K562 (cell line): ENCODE measurements around the gene SIRPA. TPM values are rescaled to one million over a fixed set of nuclear protein-coding genes. Genes with fewer than 3 reads are reported as not detected.

Experiments
- ATAC-seq: fragments of 200-7000 bp; cut with Tn5 transposase; 3 replicates; pipeline ENCODE4 v1.9.1; 2020; ENCODE audit warnings: moderate library complexity
- BruUV-seq: library from RNA; stranded (reverse); fragments of 400-500 nt; replicated peaks from 2 replicates; lab custom pipeline; 2021; lab: Mats Ljungman, UMichigan
- CTCF ChIA-PET: fragments of 300-600 bp; formaldehyde crosslinking; extraction: SDS; loops from one replicate; lab custom pipeline; 2021; ENCODE audit warnings: low intra/inter-chr PET ratio; lab: Yijun Ruan, JAX
- POLR2A ChIA-PET: fragments of 300-600, 350-650 bp; sonication (Branson Sonifier 250); formaldehyde crosslinking; extraction: SDS; loops from one replicate; lab custom pipeline; 2021; ENCODE audit warnings: antibody characterized with exemption, inconsistent platforms; lab: Yijun Ruan, JAX
- DNase-seq, 4 experiments: peaks; one replicate each; pipeline versions ENCODE4 v3.0.0 to v3.0.0-alpha.2; 2011 to 2018; ENCODE audit warnings: low spot score in 3 of 4, mixed read lengths in 3 of 4; ENCODE audit errors: extremely low read depth in 1 of 4
- FAIRE-seq: peaks from 2 replicates; lab custom pipeline; 2011; peaks lifted over from hg19 to GRCh38; lab: Jason Lieb, UNC
- H2AFZ ChIP-seq: 2 replicates; pipeline ENCODE4 v1.6.0; 2011; ENCODE audit warnings: low read depth, low read length, control low read depth, inconsistent platforms
- H3K27ac ChIP-seq: fragments of 200-600 bp; 3 replicates; pipeline ENCODE4 v1.8.0; 2011; ENCODE audit warnings: low read depth, mild to moderate bottlenecking, control low read depth, inconsistent platforms, low read length, moderate library complexity, mixed read lengths; ENCODE audit errors: extremely low read depth
- H3K27me3 ChIP-seq, 2 experiments: fragments of 300-600 bp in 1 of 2; 2 replicates in 1 of 2; 3 replicates in 1 of 2; pipeline versions ENCODE4 v1.6.0 to v1.8.0; 2011; ENCODE audit warnings: inconsistent platforms in 2 of 2, low read length in 2 of 2, mild to moderate bottlenecking in 1 of 2, mixed read lengths in 1 of 2, moderate library complexity in 1 of 2; ENCODE audit not compliant: control insufficient read depth in 2 of 2, insufficient read depth in 2 of 2
- H3K36me3 ChIP-seq: fragments of 300-600 bp; 3 replicates; pipeline ENCODE4 v1.8.0; 2011; ENCODE audit warnings: mild to moderate bottlenecking, low read length, inconsistent platforms; ENCODE audit not compliant: control insufficient read depth, insufficient read depth
- H3K4me1 ChIP-seq, 2 experiments: fragments of 200-600 bp in 1 of 2; replicated peaks in 1 of 2; 2 replicates in 1 of 2; 3 replicates in 1 of 2; pipeline versions ENCODE4 v1.5.1 to v1.8.0; 2011; ENCODE audit warnings: inconsistent platforms in 2 of 2, low read length in 2 of 2, mild to moderate bottlenecking in 1 of 2, mixed read lengths in 1 of 2, moderate library complexity in 1 of 2; ENCODE audit not compliant: control insufficient read depth in 2 of 2, insufficient read depth in 2 of 2
- H3K4me2 ChIP-seq: 2 replicates; pipeline ENCODE4 v1.6.1; 2011; ENCODE audit warnings: low read length, control low read depth, inconsistent platforms, mixed read lengths; ENCODE audit not compliant: insufficient read depth
- H3K4me3 ChIP-seq: fragments of 200-600 bp; sonication (generic), shearing (Covaris generic); 2 replicates; pipeline ENCODE4 v1.5.1; 2016; ENCODE audit warnings: control low read depth, inconsistent platforms
- H3K79me2 ChIP-seq: fragments of 200-600 bp; 3 replicates; pipeline ENCODE4 v1.8.0; 2011; ENCODE audit warnings: low read length, inconsistent platforms; ENCODE audit not compliant: control insufficient read depth, insufficient read depth
- H3K9ac ChIP-seq, 2 experiments: 2 replicates each; pipeline versions ENCODE4 v1.6.0 to v1.6.1; 2011; ENCODE audit warnings: low read depth in 2 of 2, low read length in 2 of 2, control low read depth in 1 of 2, inconsistent platforms in 1 of 2, mild to moderate bottlenecking in 1 of 2, mixed read lengths in 1 of 2; ENCODE audit not compliant: insufficient read depth in 1 of 2
- H3K9me1 ChIP-seq: one replicate; pipeline ENCODE4 v1.6.0; 2011; ENCODE audit warnings: inconsistent platforms, mild to moderate bottlenecking, low read length, moderate library complexity; ENCODE audit not compliant: control insufficient read depth, insufficient read depth
- H3K9me3 ChIP-seq: replicated peaks from 2 replicates; pipeline ENCODE4 v1.5.1; 2011; ENCODE audit warnings: low read depth, low read length, inconsistent platforms; ENCODE audit not compliant: control insufficient read depth, insufficient read depth
- H4K20me1 ChIP-seq: replicated peaks from 2 replicates; pipeline ENCODE4 v1.6.1; 2011; ENCODE audit warnings: low read length, inconsistent platforms, mixed read lengths; ENCODE audit not compliant: control insufficient read depth, insufficient read depth
- GATAD2A ChIP-seq: fragments of 450-650 bp; IDR thresholded peaks from 2 replicates; pipeline ENCODE4 v1.6.1; 2017
- MTA1 ChIP-seq: fragments of 450-650 bp; IDR thresholded peaks from 2 replicates; pipeline ENCODE4 v1.6.1; 2017; ENCODE audit warnings: borderline replicate concordance
- RFX5 ChIP-seq: IDR thresholded peaks from 2 replicates; pipeline ENCODE4 v1.6.1; 2011; ENCODE audit warnings: low read depth, mild to moderate bottlenecking, improper control_type of control experiment, low read length
- ZFP1 ChIP-seq: fragments of 450-650 bp; formaldehyde crosslinking; IDR thresholded peaks from 2 replicates; pipeline ENCODE4 v1.4.0; 2020; ENCODE audit warnings: mild to moderate bottlenecking, mixed read lengths
- ZNF551 ChIP-seq: fragments of 250-450 bp; sonication (Bioruptor Pico); IDR thresholded peaks from 2 replicates; pipeline ENCODE4 v1.5.0; 2021; ENCODE audit warnings: mild to moderate bottlenecking, moderate library complexity
- ZNF766 ChIP-seq: fragments of 200-800 bp; sonication (Bioruptor generic); conservative IDR thresholded peaks from 2 replicates; pipeline ENCODE4 v1.6.1; 2016; ENCODE audit warnings: missing genetic modification characterization, missing compliant biosample characterization
- WGBS: fragments of 100-300 bp; shearing (Covaris generic); methylation state at CpG from one replicate; pipeline ENCODE4 v1.1.6; 2016; ENCODE audit warnings: low coverage, mixed read lengths; ENCODE audit not compliant: insufficient coverage; ENCODE audit errors: missing lambda C conversion rate; 5-methylcytosine and 5-hydroxymethylcytosine counted together
- in situ Hi-C: fragments of 300-500 bp; cut with MboI; formaldehyde crosslinking; loops from 4 replicates; pipeline ENCODE4 v1.15.0; 2018; ENCODE audit warnings: inconsistent platforms, mixed read lengths
- intact Hi-C: fragments of 100-400 bp; cut with micrococcal nuclease; formaldehyde crosslinking; loops from 2 replicates; pipeline ENCODE4 v1.14.2; 2022
- polyA plus RNA-seq, 8 experiments: library from polyadenylated mRNA; depleted of rRNA in 4 of 8; stranded (reverse) in 5 of 8; unstranded in 3 of 8; fragments of >200 nt; fragmentation: Nextera tagmentation in 2 of 8; fragmentation: Illumina TruSeq in 1 of 8; extraction: Ambion mirVana in 2 of 8; extraction: Trizol in 1 of 8; gene quantifications; 2 replicates each; pipeline versions ENCODE4 v1.2.1 to v1.2.3, GENCODE V29; 2011 to 2014; ENCODE audit warnings: inconsistent platforms in 1 of 8, missing spikeins in 1 of 8
- total RNA-seq, 7 experiments: library from RNA; depleted of rRNA in 6 of 7; stranded (reverse); fragments of >200 nt in 6 of 7; fragmentation: Illumina TruSeq in 2 of 7; extraction: Trizol in 2 of 7; gene quantifications; 2 replicates each; pipeline versions ENCODE4 v1.2.1 to v1.2.3, GENCODE V29; 2011 to 2021; ENCODE audit warnings: low replicate concordance in 1 of 7
- TF ChIP-seq, protein P1 (sequence below): conservative IDR thresholded peaks from 2 replicates; pipeline ENCODE4 v1.6.1; 2011; ENCODE audit warnings: low read depth, mild to moderate bottlenecking, low read length; ENCODE audit not compliant: control insufficient read depth
- TF ChIP-seq, protein P2 (sequence below): fragments of 250-450 bp; sonication (Bioruptor Pico); IDR thresholded peaks from 2 replicates; pipeline ENCODE4 v1.5.0; 2021; ENCODE audit warnings: mild to moderate bottlenecking, borderline replicate concordance
- TF ChIP-seq, protein P3 (sequence below): fragments of 150-350 bp; IDR thresholded peaks from 2 replicates; pipeline ENCODE4 v1.6.1; 2014; ENCODE audit warnings: low read depth, mild to moderate bottlenecking, low read length, borderline replicate concordance

The SIRPA gene
- total and polyA plus RNA-seq, 9 of the 15 experiments (the other 6 are each of a cell fraction or from before 2014, with no cell fraction given) = 0.01 to 0.40 (median 0.11) TPM; not detected in 2

DNA sequence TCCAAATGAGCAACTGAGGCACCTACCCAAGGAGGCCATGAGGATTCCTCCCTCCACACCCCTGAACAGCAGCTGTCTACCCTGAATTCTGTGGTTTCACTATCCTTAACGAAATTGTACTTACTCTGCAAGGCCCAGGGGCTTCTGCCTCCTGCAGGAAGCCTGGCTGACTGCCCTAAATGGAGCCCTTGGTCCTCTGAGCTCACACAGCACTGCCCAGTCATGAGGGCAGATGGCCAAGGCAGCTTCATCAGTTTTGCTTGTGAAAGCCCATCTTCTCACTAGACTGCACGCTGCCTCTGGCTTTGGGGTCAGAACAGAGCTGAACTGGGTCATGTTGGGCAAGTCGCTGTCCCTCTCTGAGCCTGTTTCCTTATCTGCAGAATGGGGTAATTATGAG, 26.4 kb upstream of the SIRPA start:
- BruUV-seq = no TSS peak
- no peaks in the 10 kb centered on the region for H3K9me1 ChIP-seq
- 0% methylated on average over 3 of the region's 3 CpGs for WGBS
- ChIA-PET CTCF (no interaction called here), POLR2A (interaction anchor here (0.6 kb wide), 1 partner anchor 391 kb away, joined by 3 read pairs; no protein-coding TSS in a partner anchor)
- intact Hi-C loops (no loop called here), in situ Hi-C loops (no loop called here)
- H3K79me2 ChIP-seq = no peaks in the 10 kb centered on the region
- no peaks in the 10 kb centered on the region for H4K20me1 ChIP-seq
- H3K9me3 ChIP-seq = no peaks in the 10 kb centered on the region
- H2AFZ ChIP-seq = no peak overlapping the region
- no peak for ATAC-seq
- H3K27ac ChIP-seq = no peak overlapping the region
- no peak for FAIRE-seq
- no peak overlapping the region for H3K4me2 ChIP-seq
- no peak overlapping the region for H3K4me3 ChIP-seq
- TF ChIP-seq, protein P1, sequence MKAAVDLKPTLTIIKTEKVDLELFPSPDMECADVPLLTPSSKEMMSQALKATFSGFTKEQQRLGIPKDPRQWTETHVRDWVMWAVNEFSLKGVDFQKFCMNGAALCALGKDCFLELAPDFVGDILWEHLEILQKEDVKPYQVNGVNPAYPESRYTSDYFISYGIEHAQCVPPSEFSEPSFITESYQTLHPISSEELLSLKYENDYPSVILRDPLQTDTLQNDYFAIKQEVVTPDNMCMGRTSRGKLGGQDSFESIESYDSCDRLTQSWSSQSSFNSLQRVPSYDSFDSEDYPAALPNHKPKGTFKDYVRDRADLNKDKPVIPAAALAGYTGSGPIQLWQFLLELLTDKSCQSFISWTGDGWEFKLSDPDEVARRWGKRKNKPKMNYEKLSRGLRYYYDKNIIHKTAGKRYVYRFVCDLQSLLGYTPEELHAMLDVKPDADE = no peak
- no peak for TF ChIP-seq ZNF766 (CRISPR knock-in tag)
- TF ChIP-seq, all 486 proteins: peak for 0
- Histone ChIP-seq H3K9ac (no peak overlapping the region), H3K27me3 (no peaks in the 10 kb centered on the region), H3K36me3 (no peaks in the 10 kb centered on the region), H3K4me1 (no peaks in the 10 kb centered on the region)
- DNase-seq = no peak

GRCh38 chr20:1870323-1870722, 24.9 kb upstream of the SIRPA start:
- no peak overlapping the region for H3K4me2 ChIP-seq
- intact Hi-C loops (no loop called here), in situ Hi-C loops (no loop called here)
- POLR2A ChIA-PET = no interaction called here
- no peaks in the 10 kb centered on the region for H3K27me3 ChIP-seq
- H3K9me3 ChIP-seq = no peaks in the 10 kb centered on the region
- no peaks in the 10 kb centered on the region for H3K36me3 ChIP-seq
- ATAC-seq (no peak), FAIRE-seq (no peak), DNase-seq (no peak)
- BruUV-seq = no TSS peak
- H3K4me3 ChIP-seq = no peak overlapping the region
- H4K20me1 ChIP-seq = no peaks in the 10 kb centered on the region
- no peak overlapping the region for H3K27ac ChIP-seq
- no peak overlapping the region for H3K9ac ChIP-seq
- H3K9me1 ChIP-seq = no peaks in the 10 kb centered on the region
- 0% methylated on average over 2 of the region's 4 CpGs for WGBS
- no peak overlapping the region for H2AFZ ChIP-seq
- CTCF ChIA-PET = no interaction called here
- no peaks in the 10 kb centered on the region for H3K4me1 ChIP-seq
- H3K79me2 ChIP-seq = no peaks in the 10 kb centered on the region
- TF ChIP-seq RFX5 (no peak), MTA1 (no peak), ZFP1 (CRISPR knock-in tag) (no peak), GATAD2A (no peak), ZNF551 (no peak)
- TF ChIP-seq, protein P2, sequence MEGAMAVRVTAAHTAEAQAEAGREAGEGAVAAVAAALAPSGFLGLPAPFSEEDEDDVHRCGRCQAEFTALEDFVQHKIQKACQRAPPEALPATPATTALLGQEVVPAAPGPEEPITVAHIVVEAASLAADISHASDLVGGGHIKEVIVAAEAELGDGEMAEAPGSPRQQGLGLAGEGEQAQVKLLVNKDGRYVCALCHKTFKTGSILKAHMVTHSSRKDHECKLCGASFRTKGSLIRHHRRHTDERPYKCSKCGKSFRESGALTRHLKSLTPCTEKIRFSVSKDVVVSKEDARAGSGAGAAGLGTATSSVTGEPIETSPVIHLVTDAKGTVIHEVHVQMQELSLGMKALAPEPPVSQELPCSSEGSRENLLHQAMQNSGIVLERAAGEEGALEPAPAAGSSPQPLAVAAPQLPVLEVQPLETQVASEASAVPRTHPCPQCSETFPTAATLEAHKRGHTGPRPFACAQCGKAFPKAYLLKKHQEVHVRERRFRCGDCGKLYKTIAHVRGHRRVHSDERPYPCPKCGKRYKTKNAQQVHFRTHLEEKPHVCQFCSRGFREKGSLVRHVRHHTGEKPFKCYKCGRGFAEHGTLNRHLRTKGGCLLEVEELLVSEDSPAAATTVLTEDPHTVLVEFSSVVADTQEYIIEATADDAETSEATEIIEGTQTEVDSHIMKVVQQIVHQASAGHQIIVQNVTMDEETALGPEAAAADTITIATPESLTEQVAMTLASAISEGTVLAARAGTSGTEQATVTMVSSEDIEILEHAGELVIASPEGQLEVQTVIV (CRISPR knock-in tag) = no peak
- TF ChIP-seq, protein P3, sequence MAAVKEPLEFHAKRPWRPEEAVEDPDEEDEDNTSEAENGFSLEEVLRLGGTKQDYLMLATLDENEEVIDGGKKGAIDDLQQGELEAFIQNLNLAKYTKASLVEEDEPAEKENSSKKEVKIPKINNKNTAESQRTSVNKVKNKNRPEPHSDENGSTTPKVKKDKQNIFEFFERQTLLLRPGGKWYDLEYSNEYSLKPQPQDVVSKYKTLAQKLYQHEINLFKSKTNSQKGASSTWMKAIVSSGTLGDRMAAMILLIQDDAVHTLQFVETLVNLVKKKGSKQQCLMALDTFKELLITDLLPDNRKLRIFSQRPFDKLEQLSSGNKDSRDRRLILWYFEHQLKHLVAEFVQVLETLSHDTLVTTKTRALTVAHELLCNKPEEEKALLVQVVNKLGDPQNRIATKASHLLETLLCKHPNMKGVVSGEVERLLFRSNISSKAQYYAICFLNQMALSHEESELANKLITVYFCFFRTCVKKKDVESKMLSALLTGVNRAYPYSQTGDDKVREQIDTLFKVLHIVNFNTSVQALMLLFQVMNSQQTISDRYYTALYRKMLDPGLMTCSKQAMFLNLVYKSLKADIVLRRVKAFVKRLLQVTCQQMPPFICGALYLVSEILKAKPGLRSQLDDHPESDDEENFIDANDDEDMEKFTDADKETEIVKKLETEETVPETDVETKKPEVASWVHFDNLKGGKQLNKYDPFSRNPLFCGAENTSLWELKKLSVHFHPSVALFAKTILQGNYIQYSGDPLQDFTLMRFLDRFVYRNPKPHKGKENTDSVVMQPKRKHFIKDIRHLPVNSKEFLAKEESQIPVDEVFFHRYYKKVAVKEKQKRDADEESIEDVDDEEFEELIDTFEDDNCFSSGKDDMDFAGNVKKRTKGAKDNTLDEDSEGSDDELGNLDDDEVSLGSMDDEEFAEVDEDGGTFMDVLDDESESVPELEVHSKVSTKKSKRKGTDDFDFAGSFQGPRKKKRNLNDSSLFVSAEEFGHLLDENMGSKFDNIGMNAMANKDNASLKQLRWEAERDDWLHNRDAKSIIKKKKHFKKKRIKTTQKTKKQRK = no peak
